IPS DF 6.9 (cell line): ENCODE data around the gene SERPINB1.

Experiments
- DNase-seq: peaks from one replicate; pipeline ENCODE4 v3.0.0-alpha.2; 2013; ENCODE audit warnings: low read depth, low spot score
- H3K27ac ChIP-seq: one replicate; pipeline ENCODE4 v1.5.1; 2013; ENCODE audit warnings: low read length, control low read depth
- H3K27me3 ChIP-seq: 2 replicates; pipeline ENCODE4 v1.6.1; 2013; ENCODE audit warnings: mild to moderate bottlenecking, low read length; ENCODE audit not compliant: control insufficient read depth, insufficient read depth
- H3K36me3 ChIP-seq: 2 replicates; pipeline ENCODE4 v1.6.1; 2013; ENCODE audit warnings: low read length; ENCODE audit not compliant: control insufficient read depth, insufficient read depth
- H3K4me1 ChIP-seq: 2 replicates; pipeline ENCODE4 v1.6.1; 2013; ENCODE audit warnings: low read length; ENCODE audit not compliant: control insufficient read depth, insufficient read depth
- H3K4me3 ChIP-seq: 2 replicates; pipeline ENCODE4 v1.5.1; 2013; ENCODE audit warnings: mild to moderate bottlenecking, low read length
- H3K9me3 ChIP-seq: 2 replicates; pipeline ENCODE4 v1.6.1; 2013; ENCODE audit warnings: low read length, inconsistent platforms; ENCODE audit not compliant: control insufficient read depth, insufficient read depth
- WGBS: extraction: QIAGEN DNeasy Blood & Tissue Kit; methylation state at CpG from one replicate; pipeline ENCODE4 v1.1.7; 2013; ENCODE audit warnings: mixed read lengths, missing lambda C conversion rate; ENCODE audit not compliant: insufficient read length, insufficient coverage; 5-methylcytosine and 5-hydroxymethylcytosine counted together

The SERPINB1 gene

GRCh38 chr6:2818593-2818992 is 23.1 kb downstream of the SERPINB1 start:
- H3K9me3 ChIP-seq: no peaks in the 10 kb centered on the region
- no peak overlapping the region for H3K4me3 ChIP-seq
- no CpG with 5 or more reads among the region's 3 CpGs for WGBS
- H3K27ac ChIP-seq: no peak overlapping the region
- H3K36me3 ChIP-seq: no peaks in the 10 kb centered on the region
- no peaks in the 10 kb centered on the region for H3K4me1 ChIP-seq
- H3K27me3 ChIP-seq: no peaks in the 10 kb centered on the region
- DNase-seq: no peak

DNA sequence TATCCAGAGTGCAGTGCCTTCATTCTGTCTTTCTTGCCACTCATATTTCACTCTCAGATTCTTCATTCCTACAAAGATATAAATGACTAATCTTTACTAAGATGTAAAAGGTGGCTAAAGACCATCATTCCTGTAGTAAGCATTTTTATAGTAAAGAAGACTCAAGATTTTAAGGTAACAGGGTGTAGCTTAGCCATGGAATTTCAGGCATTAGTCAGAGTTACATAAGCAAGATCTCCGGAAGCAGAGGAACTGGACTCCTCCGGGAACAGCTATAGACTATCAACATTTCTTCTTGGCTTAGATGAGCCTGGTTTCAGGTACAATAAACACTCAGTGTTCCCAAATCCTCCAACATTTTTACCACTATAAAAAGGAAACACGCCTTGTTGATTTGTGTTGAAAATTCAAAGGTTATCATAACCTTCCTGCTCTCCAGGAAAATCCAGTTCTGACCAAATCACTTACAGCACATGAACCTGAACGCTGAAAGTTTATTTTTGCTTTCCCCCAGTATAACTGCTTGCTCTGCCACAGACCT is 23.7 kb downstream of the SERPINB1 start:
- Histone ChIP-seq H3K36me3 (no peaks in the 10 kb centered on the region), H3K9me3 (no peaks in the 10 kb centered on the region), H3K27ac (no peak overlapping the region), H3K4me1 (no peaks in the 10 kb centered on the region), H3K27me3 (no peaks in the 10 kb centered on the region), H3K4me3 (no peak overlapping the region)
- no peak for DNase-seq
- no CpG with 5 or more reads among the region's 4 CpGs for WGBS

GRCh38 chr6:2816158-2816557 is 25.5 kb downstream of the SERPINB1 start:
- DNase-seq: no peak

GRCh38 chr6:2812695-2813094 is 29.0 kb downstream of the SERPINB1 start:
- H3K4me3 ChIP-seq: no peak overlapping the region
- no peak overlapping the region for H3K27ac ChIP-seq
- H3K36me3 ChIP-seq: no peaks in the 10 kb centered on the region
- H3K9me3 ChIP-seq: no peaks in the 10 kb centered on the region
- WGBS: no CpG with 5 or more reads among the region's 3 CpGs
- H3K27me3 ChIP-seq: no peaks in the 10 kb centered on the region
- no peak for DNase-seq
- no peaks in the 10 kb centered on the region for H3K4me1 ChIP-seq

More at GRCh38 chr6:2816158-2816557, 25.5 kb downstream of the SERPINB1 start:
- Histone ChIP-seq H3K36me3 (no peaks in the 10 kb centered on the region), H3K27me3 (no peaks in the 10 kb centered on the region), H3K4me3 (no peak overlapping the region), H3K27ac (no peak overlapping the region), H3K4me1 (no peaks in the 10 kb centered on the region), H3K9me3 (no peaks in the 10 kb centered on the region)

- H3K27ac ChIP-seq: no peak overlapping the region
- no peaks in the 10 kb centered on the region for H3K9me3 ChIP-seq
- H3K27me3 ChIP-seq: no peaks in the 10 kb centered on the region
- no peaks in the 10 kb centered on the region for H3K4me1 ChIP-seq
- no CpG with 5 or more reads among the region's 9 CpGs for WGBS
- DNase-seq: no peak
- no peaks in the 10 kb centered on the region for H3K36me3 ChIP-seq
- H3K4me3 ChIP-seq: no peak overlapping the region
These were observed 31.5 kb downstream of the SERPINB1 start for GRCh38 chr6:2810092-2810671.

DNA sequence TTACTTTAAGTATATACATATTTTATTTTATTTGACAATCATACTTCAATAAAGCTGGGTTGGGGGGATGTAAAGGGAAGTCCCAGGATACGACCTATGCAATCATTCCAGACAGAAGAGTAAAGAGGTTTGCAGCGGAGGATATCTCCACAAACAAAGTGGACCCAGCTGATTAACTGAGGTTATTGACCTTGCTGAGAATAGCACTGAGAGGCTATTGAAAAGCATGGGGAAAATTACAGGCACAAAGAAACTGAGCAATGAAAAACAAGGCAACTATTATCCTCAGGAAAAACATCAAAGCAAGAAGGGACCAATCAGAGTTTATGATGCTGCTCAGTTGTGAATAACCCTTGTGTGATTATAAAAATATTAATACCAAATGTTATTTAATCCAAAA is 32.6 kb downstream of the SERPINB1 start:
- H3K9me3 ChIP-seq: no peaks in the 10 kb centered on the region
- no peak for DNase-seq
- no peaks in the 10 kb centered on the region for H3K4me1 ChIP-seq
- H3K27me3 ChIP-seq: no peaks in the 10 kb centered on the region
- H3K4me3 ChIP-seq: no peak overlapping the region
- H3K36me3 ChIP-seq: no peaks in the 10 kb centered on the region
- no CpG with 5 or more reads among the region's 2 CpGs for WGBS
- no peak overlapping the region for H3K27ac ChIP-seq

GRCh38 chr6:2807342-2808090 is 34.1 kb downstream of the SERPINB1 start:
- H3K27ac ChIP-seq: no peak overlapping the region
- no peaks in the 10 kb centered on the region for H3K4me1 ChIP-seq
- H3K27me3 ChIP-seq: no peaks in the 10 kb centered on the region
- H3K4me3 ChIP-seq: no peak overlapping the region
- DNase-seq: no peak
- WGBS: no CpG with 5 or more reads among the region's 9 CpGs
- no peaks in the 10 kb centered on the region for H3K9me3 ChIP-seq
- no peaks in the 10 kb centered on the region for H3K36me3 ChIP-seq

DNA sequence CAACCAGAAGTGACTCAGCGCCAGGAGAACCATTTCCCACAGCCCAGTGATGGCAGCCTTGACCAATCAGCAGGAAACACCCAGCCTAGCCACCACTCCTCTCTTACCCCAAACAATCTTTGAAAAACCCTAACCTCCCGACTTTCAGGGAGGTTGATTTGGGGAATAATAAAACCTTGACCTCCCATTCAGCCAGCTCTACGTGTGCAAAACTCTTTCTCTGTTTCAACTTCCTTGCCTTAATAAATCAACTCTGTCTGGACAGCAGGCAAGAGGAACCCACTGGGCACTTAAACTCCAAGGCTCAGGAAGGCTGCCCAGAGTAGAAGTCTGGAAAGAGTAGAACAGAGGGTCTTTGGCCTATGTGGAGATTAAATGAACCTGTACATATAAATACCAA is 35.0 kb downstream of the SERPINB1 start:
- no peak for DNase-seq
- no peaks in the 10 kb centered on the region for H3K27me3 ChIP-seq
- H3K4me1 ChIP-seq: no peaks in the 10 kb centered on the region
- H3K9me3 ChIP-seq: no peaks in the 10 kb centered on the region
- H3K4me3 ChIP-seq: no peak overlapping the region
- WGBS: no CpG with 5 or more reads among the region's 3 CpGs
- no peak overlapping the region for H3K27ac ChIP-seq
- H3K36me3 ChIP-seq: no peaks in the 10 kb centered on the region

DNA sequence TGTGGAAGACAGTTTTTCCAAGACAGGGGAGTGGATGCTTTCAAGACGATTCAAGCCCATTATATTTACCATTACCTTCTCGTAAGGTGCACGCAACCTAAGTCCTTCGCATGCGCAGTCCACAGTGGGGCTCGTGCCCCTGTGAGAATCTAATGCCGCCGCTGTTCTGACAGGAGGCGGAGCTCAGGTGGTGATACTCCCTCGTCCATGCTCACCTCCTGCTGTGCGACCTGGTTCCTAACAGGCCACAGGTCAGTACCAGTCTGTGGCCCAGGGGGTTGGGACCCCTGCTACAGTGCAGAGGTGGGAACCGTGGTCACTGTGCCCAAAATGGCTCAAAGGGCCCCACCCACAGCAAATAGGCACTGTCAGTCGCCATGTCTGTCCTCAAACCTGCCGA is 36.6 kb downstream of the SERPINB1 start:
- Histone ChIP-seq H3K36me3 (no peaks in the 10 kb centered on the region), H3K9me3 (no peaks in the 10 kb centered on the region), H3K4me3 (no peak overlapping the region), H3K27me3 (no peaks in the 10 kb centered on the region), H3K4me1 (no peaks in the 10 kb centered on the region), H3K27ac (no peak overlapping the region)
- no peak for DNase-seq
- no CpG with 5 or more reads among the region's 14 CpGs for WGBS

DNA sequence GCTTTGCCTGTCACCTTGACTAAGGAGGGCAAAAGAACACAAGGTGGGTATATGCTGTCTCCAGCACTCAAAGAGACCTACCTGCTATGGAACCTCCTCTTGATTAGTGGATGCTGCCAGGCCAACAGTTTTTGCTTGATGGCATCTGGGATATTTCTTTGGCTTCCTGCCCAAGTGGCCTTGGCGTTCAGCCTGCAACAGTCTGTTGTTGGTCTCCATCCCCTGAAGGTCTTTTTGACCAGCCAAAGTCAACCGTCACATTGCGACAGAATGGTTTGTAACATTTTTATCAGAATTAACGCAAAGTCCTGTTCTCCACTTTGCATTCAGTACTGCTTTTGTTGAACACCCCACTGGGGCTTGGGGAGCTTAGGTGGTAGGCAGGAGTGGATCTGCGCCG is 37.1 kb downstream of the SERPINB1 start:
- Histone ChIP-seq H3K4me3 (no peak overlapping the region), H3K27me3 (no peaks in the 10 kb centered on the region), H3K9me3 (no peaks in the 10 kb centered on the region), H3K4me1 (no peaks in the 10 kb centered on the region), H3K36me3 (no peaks in the 10 kb centered on the region), H3K27ac (no peak overlapping the region)
- DNase-seq: no peak
- WGBS: no CpG with 5 or more reads among the region's 6 CpGs
